H1 (cell line): ENCODE results near the gene ESYT2. TPM values are rescaled to one million over a fixed set of nuclear protein-coding genes. Genes with fewer than 3 reads are reported as not detected.

Experiments
- CTCF ChIA-PET: fragments of 300-600 bp; sonication (Branson Sonifier 250); formaldehyde crosslinking; loops from one replicate; lab custom pipeline; 2021; ENCODE audit not compliant: partially characterized antibody; lab: Charles Lee
- POLR2A ChIA-PET: fragments of 300-600 bp; sonication (Branson Sonifier 250); formaldehyde crosslinking; loops from one replicate; lab custom pipeline; 2021; ENCODE audit warnings: inconsistent platforms; ENCODE audit not compliant: partially characterized antibody; lab: Charles Lee
- DNase-seq, 2 experiments: peaks; one replicate each; pipeline versions ENCODE4 v3.0.0 to v3.0.0-alpha.2; 2010 to 2022; ENCODE audit warnings: low spot score in 2 of 2, low read depth in 1 of 2, mixed read lengths in 1 of 2
- FAIRE-seq: peaks from 2 replicates; lab custom pipeline; 2011; peaks lifted over from hg19 to GRCh38; lab: Jason Lieb, UNC
- H2AFZ ChIP-seq: 2 replicates; pipeline ENCODE4 v1.8.1; 2012; ENCODE audit warnings: low read length, inconsistent platforms
- H2AK5ac ChIP-seq: 2 replicates; pipeline ENCODE4 v1.6.1; 2013; ENCODE audit warnings: low read depth, low read length
- H2BK120ac ChIP-seq: replicated peaks from 2 replicates; pipeline ENCODE3; 2013; ENCODE audit warnings: low read depth, low read length, inconsistent platforms
- H2BK12ac ChIP-seq: 2 replicates; pipeline ENCODE4 v1.6.1; 2013; ENCODE audit warnings: low read depth, low read length
- H2BK15ac ChIP-seq: 2 replicates; pipeline ENCODE4 v1.6.1; 2013; ENCODE audit warnings: low read length
- H2BK20ac ChIP-seq: 2 replicates; pipeline ENCODE4 v1.6.1; 2013; ENCODE audit warnings: low read length
- H2BK5ac ChIP-seq: 2 replicates; pipeline ENCODE4 v1.6.1; 2013; ENCODE audit warnings: low read depth, low read length
- H3K14ac ChIP-seq: 2 replicates; pipeline ENCODE4 v1.6.1; 2013; ENCODE audit warnings: inconsistent platforms; ENCODE audit not compliant: insufficient read length
- H3K18ac ChIP-seq: 2 replicates; pipeline ENCODE4 v1.6.1; 2013; ENCODE audit warnings: low read length; ENCODE audit errors: extremely low read depth
- H3K23ac ChIP-seq: 2 replicates; pipeline ENCODE4 v1.6.1; 2013; ENCODE audit warnings: inconsistent platforms; ENCODE audit not compliant: insufficient read length
- H3K23me2 ChIP-seq: 2 replicates; pipeline ENCODE4 v1.6.1; 2013; ENCODE audit warnings: low read depth, low read length
- H3K27ac ChIP-seq: 2 replicates; pipeline ENCODE4 v1.6.1; 2011; ENCODE audit warnings: low read depth, low read length, inconsistent platforms
- H3K27me3 ChIP-seq, 4 experiments: replicated peaks in 1 of 4; 1 replicate in 1 of 4; 2 replicates in 3 of 4; pipeline versions ENCODE4 v1.6.1 to v1.8.1; 2011 to 2013; ENCODE audit warnings: low read length in 3 of 4, mild to moderate bottlenecking in 3 of 4, inconsistent platforms in 2 of 4, mixed read lengths in 2 of 4, moderate library complexity in 1 of 4; ENCODE audit not compliant: control insufficient read depth in 3 of 4, insufficient read depth in 3 of 4; ENCODE audit errors: extremely low read depth in 1 of 4
- H3K36me3 ChIP-seq, 4 experiments: 2 replicates each; pipeline versions ENCODE4 v1.6.1 to v1.8.1; 2011 to 2013; ENCODE audit warnings: mild to moderate bottlenecking in 4 of 4, low read length in 3 of 4, moderate library complexity in 2 of 4, control low read depth in 1 of 4, inconsistent platforms in 1 of 4; ENCODE audit not compliant: insufficient read depth in 4 of 4, control insufficient read depth in 2 of 4
- H3K4ac ChIP-seq: replicated peaks from 2 replicates; pipeline ENCODE3; 2013; ENCODE audit warnings: low read length, low read depth, mixed read lengths, inconsistent platforms; ENCODE audit not compliant: insufficient read length
- H3K4me1 ChIP-seq, 4 experiments: replicated peaks in 1 of 4; 1 replicate in 1 of 4; 2 replicates in 3 of 4; pipeline versions ENCODE4 v1.6.1 to v1.8.1; 2011 to 2013; ENCODE audit warnings: low read length in 3 of 4, inconsistent platforms in 2 of 4, mixed read lengths in 1 of 4; ENCODE audit not compliant: insufficient read depth in 4 of 4, control insufficient read depth in 3 of 4
- H3K4me2 ChIP-seq, 2 experiments: 2 replicates each; pipeline versions ENCODE4 v1.6.1 to v1.8.1; 2011 to 2013; ENCODE audit warnings: low read depth in 2 of 2, low read length in 2 of 2, control low read depth in 1 of 2, inconsistent platforms in 1 of 2, mild to moderate bottlenecking in 1 of 2; ENCODE audit not compliant: insufficient read depth in 1 of 2
- H3K4me3 ChIP-seq, 4 experiments: fragments of 200-600, 300-600 bp in 1 of 4; sonication (generic), shearing (Covaris generic), sonication (Bioruptor Twin) in 1 of 4; 2 replicates each; pipeline versions ENCODE4 v1.5.1 to v1.8.1; 2011 to 2016; ENCODE audit warnings: low read length in 4 of 4, low read depth in 3 of 4, control low read depth in 2 of 4, inconsistent platforms in 2 of 4, mild to moderate bottlenecking in 2 of 4, mixed read lengths in 1 of 4, moderate library complexity in 1 of 4; ENCODE audit not compliant: insufficient read depth in 2 of 4; ENCODE audit errors: extremely low read depth in 1 of 4
- H3K56ac ChIP-seq: replicated peaks from 2 replicates; pipeline ENCODE3; 2013; ENCODE audit warnings: low read depth, mild to moderate bottlenecking, mixed read lengths, low read length, inconsistent platforms; ENCODE audit not compliant: insufficient read length
- H3K79me1 ChIP-seq: 2 replicates; pipeline ENCODE4 v1.6.1; 2013; ENCODE audit warnings: low read depth, low read length, control low read depth
- H3K79me2 ChIP-seq, 2 experiments: 2 replicates each; pipeline versions ENCODE4 v1.6.1 to v1.8.1; 2012 to 2013; ENCODE audit warnings: low read length in 2 of 2, mild to moderate bottlenecking in 2 of 2, inconsistent platforms in 1 of 2; ENCODE audit not compliant: insufficient read depth in 2 of 2, control insufficient read depth in 1 of 2
- H3K9ac ChIP-seq, 4 experiments: replicated peaks in 1 of 4; 1 replicate in 1 of 4; 2 replicates in 3 of 4; pipeline versions ENCODE4 v1.6.1 to v1.8.1; 2011 to 2013; ENCODE audit warnings: low read depth in 3 of 4, low read length in 3 of 4, control low read depth in 2 of 4, mild to moderate bottlenecking in 2 of 4, moderate library complexity in 2 of 4, inconsistent platforms in 1 of 4; ENCODE audit errors: extremely low read depth in 1 of 4
- H3K9me3 ChIP-seq, 2 experiments: 2 replicates each; pipeline versions ENCODE4 v1.6.1 to v1.8.1; 2012 to 2013; ENCODE audit warnings: mild to moderate bottlenecking in 2 of 2, moderate library complexity in 2 of 2, control low read depth in 1 of 2, inconsistent platforms in 1 of 2, low read depth in 1 of 2, low read length in 1 of 2, mixed read lengths in 1 of 2; ENCODE audit not compliant: insufficient read depth in 2 of 2
- H4K20me1 ChIP-seq, 2 experiments: replicated peaks in 1 of 2; 2 replicates each; pipeline versions ENCODE3 to v1.8.1; 2011 to 2013; ENCODE audit warnings: inconsistent platforms in 2 of 2, low read length in 2 of 2, mild to moderate bottlenecking in 1 of 2; ENCODE audit not compliant: insufficient read depth in 2 of 2, control insufficient read depth in 1 of 2
- H4K5ac ChIP-seq: 2 replicates; pipeline ENCODE4 v1.6.1; 2013; ENCODE audit warnings: low read length, low read depth, mixed read lengths, inconsistent platforms; ENCODE audit not compliant: insufficient read length
- H4K8ac ChIP-seq: 2 replicates; pipeline ENCODE4 v1.8.0; 2013; ENCODE audit warnings: mild to moderate bottlenecking, moderate library complexity, low read length, inconsistent platforms; ENCODE audit not compliant: insufficient read depth; ENCODE audit errors: extremely low read depth
- H4K91ac ChIP-seq: replicated peaks from 2 replicates; pipeline ENCODE3; 2013; ENCODE audit warnings: low read length, mixed read lengths, inconsistent platforms; ENCODE audit not compliant: insufficient read length
- BRCA1 ChIP-seq: IDR thresholded peaks from 2 replicates; pipeline ENCODE4 v1.6.1; 2012; ENCODE audit warnings: low read depth, low read length, improper control_type of control experiment
- CBX5 ChIP-seq: fragments of 300-800, 300-1000 bp; sonication (generic); IDR thresholded peaks from 2 replicates; pipeline ENCODE4 v1.7.1; 2016; ENCODE audit warnings: antibody characterized with exemption, low read length, low read depth
- CHD1 ChIP-seq: IDR thresholded peaks from 2 replicates; pipeline ENCODE4 v1.6.1; 2012; ENCODE audit warnings: low read depth, low read length, improper control_type of control experiment
- CHD2 ChIP-seq: IDR thresholded peaks from 2 replicates; pipeline ENCODE4 v1.6.1; 2012; ENCODE audit warnings: low read length, improper control_type of control experiment
- EZH2 ChIP-seq: fragments of 200-600 bp; sonication (generic); IDR thresholded peaks from 2 replicates; pipeline ENCODE4 v1.7.1; 2012; ENCODE audit warnings: low read depth, mild to moderate bottlenecking, moderate library complexity, low read length, inconsistent platforms; ENCODE audit not compliant: severe bottlenecking
- KDM5A ChIP-seq: fragments of 200-600 bp; IDR thresholded peaks from 2 replicates; pipeline ENCODE4 v1.7.1; 2012; ENCODE audit warnings: mild to moderate bottlenecking, low read length, inconsistent platforms, mixed read lengths
- POLR2A ChIP-seq, 2 experiments: IDR thresholded peaks; 1 replicate in 1 of 2; 2 replicates in 1 of 2; pipeline ENCODE4 v1.6.1; 2011; ENCODE audit warnings: low read depth in 2 of 2, low read length in 2 of 2, mild to moderate bottlenecking in 2 of 2; ENCODE audit errors: control extremely low read depth in 1 of 2
- POU5F1 ChIP-seq: IDR thresholded peaks from 2 replicates; pipeline ENCODE4 v1.6.1; 2011; ENCODE audit warnings: low read depth, mild to moderate bottlenecking, low read length, moderate library complexity
- SIN3A ChIP-seq, 2 experiments: IDR thresholded peaks in 1 of 2; conservative IDR thresholded peaks in 1 of 2; 2 replicates each; pipeline ENCODE4 v1.6.1; 2011 to 2012; ENCODE audit warnings: low read length in 2 of 2, improper control_type of control experiment in 1 of 2, low read depth in 1 of 2, mild to moderate bottlenecking in 1 of 2
- TAF7 ChIP-seq: optimal IDR thresholded peaks from 2 replicates; pipeline ENCODE3; 2011; ENCODE audit warnings: low read depth, mild to moderate bottlenecking, inconsistent platforms, low read length, moderate library complexity, borderline replicate concordance
- TBP ChIP-seq: IDR thresholded peaks from 2 replicates; pipeline ENCODE4 v1.6.1; 2011; ENCODE audit warnings: low read depth, low read length, improper control_type of control experiment
- ZNF274 ChIP-seq: IDR thresholded peaks from 2 replicates; pipeline ENCODE4 v1.7.0; 2012; ENCODE audit warnings: low read length, borderline replicate concordance; ENCODE audit errors: extremely low read depth
- WGBS, 2 experiments: shearing (Covaris generic) in 1 of 2; methylation state at CpG; one replicate each; pipeline versions ENCODE4 v1.1.6 to v1.1.7; 2013 to 2015; ENCODE audit warnings: low lambda C conversion rate in 2 of 2, mixed read lengths in 2 of 2, inconsistent platforms in 1 of 2, low coverage in 1 of 2, missing lambda C conversion rate in 1 of 2; ENCODE audit not compliant: insufficient replicate concordance in 2 of 2, insufficient coverage in 1 of 2, insufficient read length in 1 of 2; ENCODE audit errors: extremely low coverage in 1 of 2, missing lambda C conversion rate in 1 of 2; 5-methylcytosine and 5-hydroxymethylcytosine counted together
- polyA plus RNA-seq, 7 experiments: library from polyadenylated mRNA; depleted of rRNA in 3 of 7; stranded (reverse) in 5 of 7; unstranded in 2 of 7; fragments of >200 nt in 5 of 7; fragments of 200-250 nt in 2 of 7; gene quantifications; 1 replicate in 5 of 7; 2 replicates in 1 of 7; 4 replicates in 1 of 7; pipeline versions ENCODE4 v1.2.1 to v1.2.3, GENCODE V29; 2011 to 2013; ENCODE audit warnings: missing spikeins in 2 of 7, mixed read lengths in 2 of 7
- total RNA-seq: library from RNA; stranded (reverse); fragmentation: NEBNext Ultra II Directional; extraction: Animal tissue kit (Norgen Biotek cat#: 25700); gene quantifications from 2 replicates; pipeline ENCODE4 v1.2.1, GENCODE V29; 2021
- TF ChIP-seq, protein P1 (sequence below): IDR thresholded peaks from 2 replicates; pipeline ENCODE4 v1.6.1; 2012; ENCODE audit warnings: inconsistent platforms

Gene ESYT2
- total and polyA plus RNA-seq, 2 of the 8 experiments (the other 6 are each of a cell fraction or from before 2014, with no cell fraction given) = 27.0 to 37.5 TPM

DNA sequence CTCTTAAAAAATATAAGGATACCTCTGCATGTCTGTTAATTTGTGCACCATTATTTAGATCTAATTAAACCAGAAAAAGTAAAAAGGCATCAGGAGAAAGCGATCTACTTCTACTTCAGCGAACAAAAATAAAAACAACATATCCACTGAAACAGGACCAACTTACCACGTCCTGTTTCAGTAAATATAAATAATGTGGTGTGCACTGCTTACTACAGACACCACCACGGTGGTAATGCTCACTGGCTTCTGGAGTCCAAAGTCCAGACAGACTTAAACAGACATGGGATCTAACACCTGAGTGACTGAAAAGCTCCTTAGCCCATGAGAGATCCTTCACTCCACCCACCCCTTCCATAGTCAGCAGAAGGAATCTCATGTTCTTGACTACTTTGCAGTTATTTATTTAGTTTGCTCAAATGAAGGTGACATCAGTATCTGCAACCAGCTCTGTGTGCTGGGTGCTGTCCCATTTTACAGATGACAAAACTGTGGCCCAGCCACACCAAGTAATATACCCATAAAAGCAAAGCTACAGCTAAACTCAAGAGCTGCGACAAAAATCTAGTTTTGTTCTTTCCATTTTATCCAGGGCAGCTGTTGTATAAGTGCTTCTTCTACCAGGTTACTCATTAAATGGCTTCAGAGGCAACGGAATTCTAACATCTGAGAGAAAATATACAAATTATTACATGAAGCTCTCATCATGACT is 62.6 kb downstream of the ESYT2 start:
- H3K18ac ChIP-seq = no peak overlapping the region
- no peak for TF ChIP-seq POU5F1
- TF ChIP-seq, protein P1, sequence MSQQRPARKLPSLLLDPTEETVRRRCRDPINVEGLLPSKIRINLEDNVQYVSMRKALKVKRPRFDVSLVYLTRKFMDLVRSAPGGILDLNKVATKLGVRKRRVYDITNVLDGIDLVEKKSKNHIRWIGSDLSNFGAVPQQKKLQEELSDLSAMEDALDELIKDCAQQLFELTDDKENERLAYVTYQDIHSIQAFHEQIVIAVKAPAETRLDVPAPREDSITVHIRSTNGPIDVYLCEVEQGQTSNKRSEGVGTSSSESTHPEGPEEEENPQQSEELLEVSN = no peak
- no peak for TF ChIP-seq POLR2A (IDR thresholded peaks at IDR 0.05; ENCODE audit: control extremely low read depth in 1 of 2, low read depth in 2 of 2, low read length in 2 of 2)
- TF ChIP-seq ZNF274 = no peak
- no peak for TF ChIP-seq TAF7
- TF ChIP-seq BRCA1 = no peak
- TF ChIP-seq EZH2 = no peak
- no peak for TF ChIP-seq TBP
- TF ChIP-seq SIN3A (conservative IDR thresholded peaks at IDR 0.05 in 1 of 2, IDR thresholded peaks at IDR 0.05 in 1 of 2; ENCODE audit: low read depth in 1 of 2, low read length in 2 of 2) = no peak
- TF ChIP-seq CHD2 = no peak
- no peak for TF ChIP-seq CHD1
- TF ChIP-seq KDM5A = no peak
- no peak for TF ChIP-seq CBX5
- no peaks in the 10 kb centered on the region for H3K23me2 ChIP-seq
- no peak overlapping the region for H3K4ac ChIP-seq
- no peak overlapping the region for H2BK15ac ChIP-seq
- no peak for FAIRE-seq
- 92% methylated on average over 6 of the region's 6 CpGs; no CpG with 5 or more reads in 1 of the 2 experiments for WGBS, 2 experiments
- no peaks in the 10 kb centered on the region for H4K20me1 ChIP-seq
- no peaks in the 10 kb centered on the region for H3K79me2 ChIP-seq
- ChIA-PET CTCF (interaction anchor here (0.7 to 1.7 kb wide), 9 partner anchors 9 to 71 kb away, joined by 3 to 6 read pairs (median 4); no protein-coding TSS in a partner anchor), POLR2A (interaction anchor here (0.6 kb wide), 1 partner anchor 67 kb away, joined by 3 read pairs; no protein-coding TSS in a partner anchor)
- DNase-seq = no peak
- H3K4me3 ChIP-seq = no peak overlapping the region
- no peak overlapping the region for H3K9ac ChIP-seq
- no peak overlapping the region for H3K23ac ChIP-seq
- H3K79me1 ChIP-seq = no peaks in the 10 kb centered on the region
- H3K36me3 ChIP-seq = peaks cover 0 to 5% (median 1%) of the 10 kb centered on the region in 4 experiments; a peak in 4 of 8 replicates
- no peak overlapping the region for H2AK5ac ChIP-seq
- no peak overlapping the region for H3K56ac ChIP-seq
- no peak overlapping the region for H2AFZ ChIP-seq
- no peaks in the 10 kb centered on the region for H3K9me3 ChIP-seq
- H2BK5ac ChIP-seq = no peak overlapping the region
- H3K4me1 ChIP-seq = no peaks in the 10 kb centered on the region; a peak in 1 of 7 replicates
- H4K91ac ChIP-seq = no peak overlapping the region
- no peak overlapping the region for H3K4me2 ChIP-seq
- H2BK120ac ChIP-seq = no peak overlapping the region
- no peak overlapping the region for H2BK20ac ChIP-seq
- no peak overlapping the region for H3K27ac ChIP-seq
- H4K5ac ChIP-seq = no peak overlapping the region
- no peak overlapping the region for H2BK12ac ChIP-seq
- H3K27me3 ChIP-seq = no peaks in the 10 kb centered on the region
- H3K14ac ChIP-seq = no peak overlapping the region
- no peak overlapping the region for H4K8ac ChIP-seq
